ENCODE results near the gene LCP2. TPM values are rescaled to one million over a fixed set of nuclear protein-coding genes. Genes with fewer than 3 reads are reported as not detected.

LCP2 gene
- total and polyA plus RNA-seq, 2 donors (not counting 1 experiment from before 2014, with no cell fraction given): not detected

- no peaks in the 10 kb centered on the region for H3K27me3 ChIP-seq (ENCODE audit: control insufficient read depth, insufficient read depth, low read length)
- H3K79me2 ChIP-seq (ENCODE audit: control insufficient read depth, insufficient read depth, low read length): no peaks in the 10 kb centered on the region
- H3K4me2 ChIP-seq (ENCODE audit: extremely low read depth, insufficient read depth, low read length): no peak overlapping the region
- TF ChIP-seq CTCF (conservative IDR thresholded peaks at IDR 0.05 in 1 of 2, IDR thresholded peaks at IDR 0.05 in 1 of 2; ENCODE audit: low read depth in 1 of 2, low read length in 2 of 2): no peak
- H3K4me3 ChIP-seq (replicated peaks in 1 of 4; ENCODE audit: control extremely low read depth in 1 of 4, insufficient read depth in 1 of 4, low read depth in 3 of 4, low read length in 4 of 4): no peak overlapping the region
- H2AFZ ChIP-seq (ENCODE audit: low read length): no peak overlapping the region
- no peak overlapping the region for H3K27ac ChIP-seq (ENCODE audit: insufficient read depth, low read length)
- H4K20me1 ChIP-seq (ENCODE audit: control insufficient read depth, extremely low read depth, insufficient read depth, low read length): no peaks in the 10 kb centered on the region
- no peaks in the 10 kb centered on the region for H3K4me1 ChIP-seq (ENCODE audit: control insufficient read depth, extremely low read depth, insufficient read depth, low read length)
- DNase-seq (ENCODE audit: low read depth in 2 of 2): no peak
- no peak overlapping the region for H3K9ac ChIP-seq (ENCODE audit: insufficient read depth, low read length)
- no peaks in the 10 kb centered on the region for H3K36me3 ChIP-seq (ENCODE audit: control insufficient read depth, insufficient read depth, low read length)
- H3K9me3 ChIP-seq (ENCODE audit: control insufficient read depth, insufficient read depth, low read depth, low read length): no peaks in the 10 kb centered on the region
These were observed 7.1 kb downstream of the LCP2 start for GRCh38 chr5:170290498-170290897.

GRCh38 chr5:170289764-170290163, 7.8 kb downstream of the LCP2 start:
- H3K27ac ChIP-seq (ENCODE audit: insufficient read depth, low read length): no peak overlapping the region
- no peak overlapping the region for H3K9ac ChIP-seq (ENCODE audit: insufficient read depth, low read length)
- no peak overlapping the region for H2AFZ ChIP-seq (ENCODE audit: low read length)
- no peak for TF ChIP-seq EZH2 (IDR thresholded peaks at IDR 0.05; ENCODE audit: low read length, missing control alignments)
- H3K4me3 ChIP-seq (replicated peaks in 1 of 4; ENCODE audit: control extremely low read depth in 1 of 4, insufficient read depth in 1 of 4, low read depth in 3 of 4, low read length in 4 of 4): no peak overlapping the region
- H3K4me2 ChIP-seq (ENCODE audit: extremely low read depth, insufficient read depth, low read length): no peak overlapping the region
- H3K4me1 ChIP-seq (ENCODE audit: control insufficient read depth, extremely low read depth, insufficient read depth, low read length): no peaks in the 10 kb centered on the region
- H3K9me3 ChIP-seq (ENCODE audit: control insufficient read depth, insufficient read depth, low read depth, low read length): no peaks in the 10 kb centered on the region
- H3K36me3 ChIP-seq (ENCODE audit: control insufficient read depth, insufficient read depth, low read length): no peaks in the 10 kb centered on the region
- H3K79me2 ChIP-seq (ENCODE audit: control insufficient read depth, insufficient read depth, low read length): no peaks in the 10 kb centered on the region
- no peaks in the 10 kb centered on the region for H3K27me3 ChIP-seq (ENCODE audit: control insufficient read depth, insufficient read depth, low read length)
- no peaks in the 10 kb centered on the region for H4K20me1 ChIP-seq (ENCODE audit: control insufficient read depth, extremely low read depth, insufficient read depth, low read length)
- DNase-seq (ENCODE audit: low read depth in 2 of 2): no peak

GRCh38 chr5:170289121-170289520, 8.5 kb downstream of the LCP2 start:
- H3K4me3 ChIP-seq (replicated peaks in 1 of 4; ENCODE audit: control extremely low read depth in 1 of 4, insufficient read depth in 1 of 4, low read depth in 3 of 4, low read length in 4 of 4): no peak overlapping the region
- TF ChIP-seq EZH2 (IDR thresholded peaks at IDR 0.05; ENCODE audit: low read length, missing control alignments): no peak
- TF ChIP-seq CTCF (conservative IDR thresholded peaks at IDR 0.05 in 1 of 2, IDR thresholded peaks at IDR 0.05 in 1 of 2; ENCODE audit: low read depth in 1 of 2, low read length in 2 of 2): no peak

More at GRCh38 chr5:170289121-170289520, 8.5 kb downstream of the LCP2 start:
- Histone ChIP-seq H4K20me1 (ENCODE audit: control insufficient read depth, extremely low read depth, insufficient read depth, low read length) (no peaks in the 10 kb centered on the region), H3K9me3 (ENCODE audit: control insufficient read depth, insufficient read depth, low read depth, low read length) (no peaks in the 10 kb centered on the region), H3K9ac (ENCODE audit: insufficient read depth, low read length) (no peak overlapping the region), H3K79me2 (ENCODE audit: control insufficient read depth, insufficient read depth, low read length) (no peaks in the 10 kb centered on the region), H3K27me3 (ENCODE audit: control insufficient read depth, insufficient read depth, low read length) (no peaks in the 10 kb centered on the region), H3K27ac (ENCODE audit: insufficient read depth, low read length) (no peak overlapping the region), H2AFZ (ENCODE audit: low read length) (no peak overlapping the region), H3K4me1 (ENCODE audit: control insufficient read depth, extremely low read depth, insufficient read depth, low read length) (no peaks in the 10 kb centered on the region), H3K4me2 (ENCODE audit: extremely low read depth, insufficient read depth, low read length) (no peak overlapping the region), H3K36me3 (ENCODE audit: control insufficient read depth, insufficient read depth, low read length) (no peaks in the 10 kb centered on the region)
- DNase-seq (ENCODE audit: low read depth in 2 of 2): no peak

All from fibroblast of lung (primary cell).